ENCODE results near the gene ACOXL. TPM values are rescaled to one million over a fixed set of nuclear protein-coding genes. Genes with fewer than 3 reads are reported as not detected.

The ACOXL gene
- total and polyA plus RNA-seq, 2 donors (not counting 3 experiments of a cell fraction or from before 2014, with no cell fraction given): not detected

GRCh38 chr2:110869472-110870446, 137.4 kb downstream of the ACOXL start:
- Histone ChIP-seq H3K27me3 (ENCODE audit: control insufficient read depth in 2 of 2, insufficient read depth in 2 of 2, low read length in 2 of 2) (peaks cover 0 to 3% of the 10 kb centered on the region in 2 experiments), H3K4me1 (ENCODE audit: control insufficient read depth, extremely low read depth, insufficient read depth, low read length) (no peaks in the 10 kb centered on the region), H2AFZ (ENCODE audit: low read depth, low read length) (no peak overlapping the region), H4K20me1 (replicated peaks; ENCODE audit: control insufficient read depth, extremely low read depth, insufficient read depth, low read length) (no peaks in the 10 kb centered on the region), H3K9me3 (replicated peaks; ENCODE audit: control insufficient read depth, insufficient read depth, low read length) (no peaks in the 10 kb centered on the region), H3K9ac (replicated peaks; ENCODE audit: extremely low read depth, insufficient read depth, low read length) (no peak overlapping the region), H3K4me3 (replicated peaks in 1 of 3; ENCODE audit: insufficient read depth in 1 of 3, low read depth in 1 of 3, low read length in 3 of 3) (no peak overlapping the region), H3K79me2 (ENCODE audit: control insufficient read depth, insufficient read depth, low read length) (no peaks in the 10 kb centered on the region), H3K36me3 (ENCODE audit: control insufficient read depth in 2 of 2, extremely low read depth in 1 of 2, insufficient read depth in 2 of 2, low read length in 2 of 2) (no peaks in the 10 kb centered on the region), H3K27ac (ENCODE audit: insufficient read depth, low read depth, low read length) (no peak overlapping the region), H3K9me1 (replicated peaks; ENCODE audit: control insufficient read depth, extremely low read depth, insufficient read depth, low read length) (no peaks in the 10 kb centered on the region), H3K4me2 (ENCODE audit: insufficient read depth, low read length) (no peak overlapping the region)
- CTCF ChIA-PET: no interaction called here
- dilution Hi-C loops (cut with MboI; ENCODE audit: extremely low pct_ligation_motif_present, low sequenced_read_pairs): no loop called here
- no TSS peak for BruUV-seq (replicated peaks)
- no peak for FAIRE-seq
- no peak for DNase-seq (ENCODE audit: low read depth, low spot score)
- POLR2A ChIA-PET: no interaction called here
- intact Hi-C loops (cut with micrococcal nuclease): no loop called here
- TF ChIP-seq JUN (IDR thresholded peaks at IDR 0.05; ENCODE audit: borderline replicate concordance, insufficient read depth, insufficient read length, low read depth) (no peak), FOS (IDR thresholded peaks at IDR 0.05; ENCODE audit: borderline replicate concordance, insufficient read depth, low read length) (no peak), GATA2 (IDR thresholded peaks at IDR 0.05; ENCODE audit: insufficient read depth, insufficient read length, low read depth, low read length) (no peak), POLR2AphosphoS5 (IDR thresholded peaks at IDR 0.05; ENCODE audit: insufficient read depth, low read depth, low read length) (no peak), EZH2 (IDR thresholded peaks at IDR 0.05; ENCODE audit: borderline replicate concordance, low read depth, low read length, severe bottlenecking) (no peak), MYC (IDR thresholded peaks at IDR 0.05; ENCODE audit: low read depth, low read length) (no peak), POLR2A (IDR thresholded peaks at IDR 0.05; ENCODE audit: low read depth, low read length) (no peak)
- TF ChIP-seq, protein P1, sequence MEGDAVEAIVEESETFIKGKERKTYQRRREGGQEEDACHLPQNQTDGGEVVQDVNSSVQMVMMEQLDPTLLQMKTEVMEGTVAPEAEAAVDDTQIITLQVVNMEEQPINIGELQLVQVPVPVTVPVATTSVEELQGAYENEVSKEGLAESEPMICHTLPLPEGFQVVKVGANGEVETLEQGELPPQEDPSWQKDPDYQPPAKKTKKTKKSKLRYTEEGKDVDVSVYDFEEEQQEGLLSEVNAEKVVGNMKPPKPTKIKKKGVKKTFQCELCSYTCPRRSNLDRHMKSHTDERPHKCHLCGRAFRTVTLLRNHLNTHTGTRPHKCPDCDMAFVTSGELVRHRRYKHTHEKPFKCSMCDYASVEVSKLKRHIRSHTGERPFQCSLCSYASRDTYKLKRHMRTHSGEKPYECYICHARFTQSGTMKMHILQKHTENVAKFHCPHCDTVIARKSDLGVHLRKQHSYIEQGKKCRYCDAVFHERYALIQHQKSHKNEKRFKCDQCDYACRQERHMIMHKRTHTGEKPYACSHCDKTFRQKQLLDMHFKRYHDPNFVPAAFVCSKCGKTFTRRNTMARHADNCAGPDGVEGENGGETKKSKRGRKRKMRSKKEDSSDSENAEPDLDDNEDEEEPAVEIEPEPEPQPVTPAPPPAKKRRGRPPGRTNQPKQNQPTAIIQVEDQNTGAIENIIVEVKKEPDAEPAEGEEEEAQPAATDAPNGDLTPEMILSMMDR (IDR thresholded peaks at IDR 0.05; ENCODE audit: extremely low read depth in 1 of 2, insufficient read depth in 1 of 2, low read depth in 1 of 2, low read length in 2 of 2): no peak
- TF ChIP-seq, protein P2, sequence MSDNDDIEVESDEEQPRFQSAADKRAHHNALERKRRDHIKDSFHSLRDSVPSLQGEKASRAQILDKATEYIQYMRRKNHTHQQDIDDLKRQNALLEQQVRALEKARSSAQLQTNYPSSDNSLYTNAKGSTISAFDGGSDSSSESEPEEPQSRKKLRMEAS (IDR thresholded peaks at IDR 0.05; ENCODE audit: insufficient read depth, insufficient read length): no peak
